K562 (cell line): ENCODE data around the gene SLC22A23. TPM values are rescaled to one million over a fixed set of nuclear protein-coding genes. Genes with fewer than 3 reads are reported as not detected.

Experiments
- ATF6 ChIP-seq: sonication (generic); formaldehyde crosslinking; IDR thresholded peaks from 2 replicates; pipeline ENCODE4 v1.4.0; 2020; ENCODE audit warnings: mild to moderate bottlenecking, missing genetic modification reagents
- BRF1 ChIP-seq: IDR thresholded peaks from 3 replicates; pipeline ENCODE4 v1.6.1; 2011; ENCODE audit warnings: borderline replicate concordance, mild to moderate bottlenecking; ENCODE audit not compliant: insufficient read length; ENCODE audit errors: extremely low read depth
- CSDE1 ChIP-seq, 2 experiments: fragments of 450-650 bp; IDR thresholded peaks; 2 replicates each; pipeline ENCODE4 v1.6.1; 2016; ENCODE audit warnings: mild to moderate bottlenecking in 1 of 2
- CTBP1 ChIP-seq: fragments of 450-650 bp; IDR thresholded peaks from 2 replicates; pipeline ENCODE4 v1.6.1; 2016; ENCODE audit warnings: borderline replicate concordance
- DACH1 ChIP-seq: fragments of 450-650 bp; IDR thresholded peaks from 2 replicates; pipeline ENCODE4 v1.6.1; 2018; ENCODE audit not compliant: partially characterized antibody
- E4F1 ChIP-seq: fragments of 250-450 bp; sonication (Bioruptor Pico); IDR thresholded peaks from 2 replicates; pipeline ENCODE4 v1.5.0; 2021; ENCODE audit warnings: mild to moderate bottlenecking, borderline replicate concordance
- GTF2F1 ChIP-seq: IDR thresholded peaks from 2 replicates; pipeline ENCODE4 v1.6.1; 2011; ENCODE audit warnings: low read depth, low read length, improper control_type of control experiment
- GTF3C2 ChIP-seq: IDR thresholded peaks from 3 replicates; pipeline ENCODE4 v1.6.1; 2011; ENCODE audit warnings: borderline replicate concordance, mild to moderate bottlenecking, moderate library complexity; ENCODE audit not compliant: insufficient read length; ENCODE audit errors: extremely low read depth
- JUN ChIP-seq, 2 experiments: sonication (generic) in 1 of 2; formaldehyde crosslinking in 1 of 2; IDR thresholded peaks; 2 replicates each; pipeline versions ENCODE4 v1.6.1 to v1.8.0; 2012 to 2022; ENCODE audit warnings: borderline replicate concordance in 2 of 2, mild to moderate bottlenecking in 2 of 2, improper control_type of control experiment in 1 of 2, low read depth in 1 of 2, low read length in 1 of 2, missing genetic modification reagents in 1 of 2
- NEUROD1 ChIP-seq: fragments of 150-350 bp; IDR thresholded peaks from 2 replicates; pipeline ENCODE4 v1.6.1; 2014; ENCODE audit warnings: borderline replicate concordance, low read length, low read depth; ENCODE audit not compliant: partially characterized antibody
- NR2F6 ChIP-seq: fragments of 450-650 bp; formaldehyde crosslinking; IDR thresholded peaks from 2 replicates; pipeline ENCODE4 v1.4.0; 2020; ENCODE audit warnings: mild to moderate bottlenecking
- PKNOX1 ChIP-seq: fragments of 450-650 bp; IDR thresholded peaks from 2 replicates; pipeline ENCODE4 v1.6.1; 2016
- PYGO2 ChIP-seq: fragments of 450-650 bp; IDR thresholded peaks from 2 replicates; pipeline ENCODE4 v1.6.1; 2016; ENCODE audit warnings: mild to moderate bottlenecking, missing genetic modification characterization, moderate library complexity, missing compliant biosample characterization
- SMARCC2 ChIP-seq: fragments of 450-650 bp; IDR thresholded peaks from 2 replicates; pipeline ENCODE4 v1.6.1; 2017; ENCODE audit warnings: antibody characterized with exemption, moderate library complexity, mild to moderate bottlenecking, low read depth
- ZNF124 ChIP-seq: sonication (generic); formaldehyde crosslinking; IDR thresholded peaks from 2 replicates; pipeline ENCODE4 v1.8.1; 2022; ENCODE audit warnings: missing genetic modification reagents
- ZNF140 ChIP-seq: fragments of 250-450 bp; sonication (Bioruptor Pico); IDR thresholded peaks from 2 replicates; pipeline ENCODE4 v1.8.0; 2021; ENCODE audit warnings: moderate library complexity, mild to moderate bottlenecking, inconsistent platforms
- ZNF174 ChIP-seq: fragments of 250-450 bp; sonication (Bioruptor Pico); IDR thresholded peaks from 2 replicates; pipeline ENCODE4 v1.4.0; 2020; ENCODE audit warnings: mild to moderate bottlenecking
- ZNF384 ChIP-seq: IDR thresholded peaks from 2 replicates; pipeline ENCODE4 v1.6.1; 2012; ENCODE audit warnings: low read depth, low read length, improper control_type of control experiment
- polyA plus RNA-seq, 8 experiments: library from polyadenylated mRNA; depleted of rRNA in 4 of 8; stranded (reverse) in 5 of 8; unstranded in 3 of 8; fragments of >200 nt; fragmentation: Nextera tagmentation in 2 of 8; fragmentation: Illumina TruSeq in 1 of 8; extraction: Ambion mirVana in 2 of 8; extraction: Trizol in 1 of 8; gene quantifications; 2 replicates each; pipeline versions ENCODE4 v1.2.1 to v1.2.3, GENCODE V29; 2011 to 2014; ENCODE audit warnings: inconsistent platforms in 1 of 8, missing spikeins in 1 of 8
- total RNA-seq, 7 experiments: library from RNA; depleted of rRNA in 6 of 7; stranded (reverse); fragments of >200 nt in 6 of 7; fragmentation: Illumina TruSeq in 2 of 7; extraction: Trizol in 2 of 7; gene quantifications; 2 replicates each; pipeline versions ENCODE4 v1.2.1 to v1.2.3, GENCODE V29; 2011 to 2021; ENCODE audit warnings: low replicate concordance in 1 of 7

SLC22A23 gene
- total and polyA plus RNA-seq, 9 of the 15 experiments (the other 6 are each of a cell fraction or from before 2014, with no cell fraction given) = 0.30 to 8.7 (median 2.5) TPM

GRCh38 chr6:3337521-3338350 is 119.1 kb downstream of the SLC22A23 start (continued):
- TF ChIP-seq GTF3C2 (no peak), ATF6 (CRISPR knock-in tag) (no peak), ZNF384 (no peak), NR2F6 (CRISPR knock-in tag) (no peak), CTBP1 (peak; percentile 60; the same call in 1 of the 2 replicates), NEUROD1 (no peak), GTF2F1 (no peak), BRF1 (no peak), SMARCC2 (no peak), ZNF174 (CRISPR knock-in tag) (no peak), JUN (IDR thresholded peaks at IDR 0.05; ENCODE audit: borderline replicate concordance, low read depth, low read length) (peak; percentile 94), JUN (CRISPR knock-in tag; IDR thresholded peaks at IDR 0.05; ENCODE audit: borderline replicate concordance) (peak; percentile 48; the same call in 1 of the 2 replicates), PKNOX1 (no peak), ZNF140 (CRISPR knock-in tag) (no peak), DACH1 (no peak), CSDE1 (IDR thresholded peaks at IDR 0.05) (no peak), PYGO2 (no peak), E4F1 (CRISPR knock-in tag) (no peak), ZNF124 (no peak)
